GM19467 (cell line): ENCODE measurements around the gene CCND1.
"Not testable (repeated sequence)": the region's sequence is repeated elsewhere in the genome, so short reads cannot be mapped to it uniquely, and the experiment has no call there.

ENCODE experiments used
- ATAC-seq: cut with Tn5 transposase; IDR thresholded peaks from one replicate; pipeline ENCODE4 v1.9.1; 2021; ENCODE audit warnings: mild to moderate bottlenecking, moderate library complexity; ENCODE audit not compliant: unreplicated experiment

CCND1 gene

DNA sequence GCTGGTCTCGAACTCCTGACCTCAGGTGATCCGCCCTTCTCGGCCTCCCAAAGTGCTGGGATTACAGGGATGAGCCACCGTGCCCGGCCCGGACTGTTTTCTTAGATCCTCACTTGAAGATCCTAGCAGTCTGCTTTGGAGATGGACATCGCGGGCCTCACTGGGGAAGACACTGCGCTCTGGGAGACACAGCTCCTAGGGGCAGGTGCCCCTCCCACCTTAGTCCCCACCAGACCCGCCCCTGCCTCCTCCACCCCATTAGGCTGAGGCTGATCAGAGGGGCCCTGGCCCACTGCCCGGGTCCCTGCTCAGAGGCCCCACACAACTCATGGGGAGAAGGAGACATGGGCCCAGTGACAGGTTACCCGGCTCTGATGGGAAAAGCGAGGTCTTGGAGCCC, 45.5 kb downstream of the CCND1 start:
- ATAC-seq, result no peak

DNA sequence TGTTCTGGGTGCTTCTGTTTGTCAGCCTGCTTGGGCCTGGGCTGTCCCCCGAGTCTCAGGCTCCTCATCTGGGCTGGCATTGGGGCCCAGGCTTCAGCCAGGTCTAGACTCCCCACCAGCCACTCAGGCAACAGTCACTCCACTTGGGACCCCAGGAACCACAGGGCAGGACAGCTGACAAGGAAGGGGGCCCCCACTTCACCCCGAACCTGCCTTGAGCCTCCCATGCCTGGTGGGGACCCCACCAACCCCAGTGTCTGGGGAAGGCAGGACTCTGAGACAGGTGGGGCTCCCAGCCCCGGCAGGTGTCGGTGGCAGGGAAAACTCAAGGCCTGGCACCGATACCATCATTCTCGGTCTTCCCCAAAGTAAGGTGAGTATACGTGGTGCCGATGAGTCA, 45.9 kb downstream of the CCND1 start:
- ATAC-seq, result no peak

DNA sequence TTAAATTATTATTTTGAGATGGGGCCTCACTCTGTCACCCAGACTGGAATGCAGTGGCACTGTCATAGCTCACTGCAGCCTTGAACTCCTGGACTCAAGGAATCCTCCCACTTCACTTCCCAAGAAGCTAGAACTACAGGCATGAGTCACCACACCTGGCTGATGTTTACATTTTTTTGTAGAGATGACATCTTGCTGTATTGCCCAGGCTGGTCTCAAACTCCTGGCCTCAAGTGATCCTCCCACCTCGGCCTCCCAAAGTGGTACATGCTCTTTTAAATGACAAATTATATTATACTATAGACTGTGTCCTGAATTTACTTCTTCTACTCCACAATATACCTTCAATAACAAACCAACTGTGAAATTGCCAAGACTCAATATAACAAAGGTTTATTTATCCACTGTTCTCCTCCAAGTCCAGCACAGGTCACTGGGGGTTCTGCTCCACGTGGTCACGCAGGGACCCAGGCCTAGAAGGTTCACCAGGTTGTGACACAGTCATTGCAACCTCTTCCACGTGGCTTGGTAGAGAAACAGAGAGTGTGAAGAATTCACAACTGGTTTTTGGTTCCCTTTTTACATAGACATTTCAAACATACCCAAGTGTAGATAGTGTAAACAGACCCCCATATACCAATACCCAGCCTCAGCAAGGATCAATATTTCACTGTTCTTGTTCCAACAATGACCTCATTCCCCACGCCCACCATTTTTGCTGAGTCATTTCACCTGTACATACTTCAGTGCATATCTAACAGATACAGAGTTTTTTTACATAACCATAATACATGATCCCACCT, 47.2 kb downstream of the CCND1 start:
- ATAC-seq, result not testable (repeated sequence)

DNA sequence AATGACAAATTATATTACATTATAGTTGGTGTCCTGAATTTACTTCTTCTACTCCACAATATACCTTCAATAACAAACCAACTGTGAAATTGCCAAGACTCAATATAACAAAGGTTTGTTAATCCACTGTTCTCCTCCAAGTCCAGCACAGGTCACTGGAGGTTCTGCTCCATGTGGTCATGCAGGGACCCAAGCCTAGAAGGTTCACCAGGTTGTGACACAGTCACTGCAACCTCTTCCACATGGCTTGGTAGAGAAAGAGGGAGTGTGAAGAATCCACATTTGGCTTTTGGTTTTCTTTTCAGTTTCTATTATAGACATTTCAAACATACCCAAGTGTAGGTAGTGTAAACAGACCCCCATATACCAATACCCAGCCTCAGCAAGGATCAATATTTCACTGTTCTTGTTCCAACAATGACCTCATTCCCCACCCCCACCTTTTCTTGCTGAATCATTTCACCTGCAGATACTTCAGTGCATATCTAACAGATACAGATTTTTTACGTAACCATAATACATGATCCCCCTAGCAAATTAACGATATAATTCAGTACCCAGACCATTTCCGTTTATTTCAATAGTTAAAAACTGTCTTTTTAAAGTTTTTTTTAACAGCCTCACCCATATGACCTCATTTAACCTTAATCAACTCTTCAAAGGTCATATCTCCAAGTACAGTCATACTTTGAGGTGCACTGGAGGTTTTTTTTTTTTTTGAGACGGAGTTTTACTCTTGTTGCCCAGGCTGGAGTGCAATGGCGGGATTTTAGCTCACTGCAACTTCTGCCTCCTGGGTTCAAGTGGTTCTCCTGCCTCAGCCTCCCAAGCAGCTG, 48.7 kb downstream of the CCND1 start:
- no peak for ATAC-seq

DNA sequence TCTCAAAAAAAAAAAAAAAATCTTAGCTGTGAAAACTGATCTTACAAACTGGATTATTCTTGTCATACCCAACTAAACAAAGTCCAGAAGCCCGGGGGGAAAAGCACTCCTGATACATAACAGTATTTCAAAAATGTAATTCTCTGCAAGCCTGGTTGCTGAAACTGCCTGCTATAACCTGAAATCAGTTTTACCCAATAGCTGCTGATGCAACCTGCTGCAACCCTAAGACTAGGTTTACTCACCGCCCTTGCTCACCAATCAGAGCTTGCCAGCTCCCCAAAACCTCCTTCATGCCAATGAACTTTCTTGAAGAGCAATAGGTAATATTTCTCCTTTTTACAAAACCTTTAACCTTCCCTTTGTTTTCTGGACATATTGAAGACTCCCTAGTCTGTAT, 50.5 kb downstream of the CCND1 start:
- no peak for ATAC-seq

DNA sequence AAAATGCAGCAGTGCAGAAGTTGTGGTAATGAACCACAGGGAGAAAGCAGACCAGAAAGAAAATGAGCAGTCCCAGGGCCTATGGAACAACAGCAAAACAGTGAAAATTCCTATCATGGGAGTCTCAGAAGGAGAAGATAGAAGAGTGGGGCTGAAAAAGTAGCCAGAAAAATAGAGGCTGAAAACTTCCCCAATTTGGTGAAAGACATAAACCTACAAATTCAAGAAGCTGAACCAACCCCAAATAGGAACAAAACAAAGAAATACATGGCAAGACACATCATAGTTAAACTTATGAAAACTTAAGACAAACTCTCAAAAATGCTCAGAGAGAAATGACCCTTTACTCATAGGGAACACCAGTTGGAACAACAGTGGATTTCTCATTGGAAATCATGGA, 51.5 kb downstream of the CCND1 start:
- no peak for ATAC-seq

DNA sequence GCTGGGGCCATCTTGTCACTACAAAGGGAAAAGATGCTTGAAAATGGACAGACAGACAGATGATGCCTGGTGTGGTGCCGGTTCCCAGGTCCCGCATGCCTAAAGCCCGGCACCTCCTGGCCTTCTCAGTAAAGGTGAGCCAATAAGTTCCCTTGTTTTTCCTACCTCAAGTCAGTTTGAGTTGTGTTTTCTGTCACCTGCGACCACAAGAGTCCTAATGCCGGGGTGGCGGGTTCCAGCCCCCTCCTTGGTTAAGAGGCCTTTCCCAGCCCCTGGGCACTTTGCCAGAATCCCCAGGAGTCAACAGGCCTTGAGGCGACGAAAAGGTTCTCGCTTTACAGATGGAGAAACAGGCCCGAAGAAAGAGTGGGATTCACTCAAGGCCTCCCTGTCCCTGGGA, 53.8 kb downstream of the CCND1 start:
- ATAC-seq, result no peak

DNA sequence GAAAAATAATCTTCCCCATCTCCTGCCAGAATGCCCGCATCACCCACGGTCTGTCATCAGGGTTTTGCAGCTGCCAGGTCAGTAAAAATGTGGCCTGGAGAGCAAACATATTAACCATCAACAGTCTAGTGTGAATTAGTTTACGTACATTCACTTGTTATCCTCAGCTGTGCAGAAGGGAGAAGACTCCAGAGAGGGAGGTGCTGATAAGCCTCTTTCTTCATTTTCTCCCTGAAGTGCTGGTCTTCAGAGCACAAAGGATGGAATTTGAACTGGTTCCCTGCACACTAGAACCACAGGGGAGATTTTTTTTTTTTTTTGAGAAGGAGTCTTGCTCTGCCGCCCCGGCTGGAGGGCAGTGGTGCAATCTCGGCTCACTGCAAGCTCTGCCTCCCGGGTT, 54.6 kb downstream of the CCND1 start:
- ATAC-seq, result no peak

DNA sequence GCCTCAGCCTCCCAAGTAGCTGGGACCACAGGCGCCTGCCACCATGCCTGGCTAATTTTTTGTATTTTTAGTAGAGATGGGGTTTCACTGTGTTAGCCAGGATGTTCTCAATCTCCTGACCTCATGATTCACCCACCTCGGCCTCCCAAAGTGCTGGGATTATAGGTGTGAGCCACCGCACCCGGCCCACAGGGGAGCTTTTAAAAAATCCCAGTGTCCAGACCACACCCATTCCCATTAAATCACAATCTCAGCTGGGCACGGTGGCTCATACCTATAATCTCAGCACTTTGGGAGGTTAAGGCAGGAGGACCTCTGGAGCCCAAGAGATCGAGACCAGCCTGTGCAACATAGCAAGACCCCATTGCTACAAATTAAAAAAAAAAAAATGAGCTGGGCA, 55.0 kb downstream of the CCND1 start:
- ATAC-seq, result not testable (repeated sequence)

DNA sequence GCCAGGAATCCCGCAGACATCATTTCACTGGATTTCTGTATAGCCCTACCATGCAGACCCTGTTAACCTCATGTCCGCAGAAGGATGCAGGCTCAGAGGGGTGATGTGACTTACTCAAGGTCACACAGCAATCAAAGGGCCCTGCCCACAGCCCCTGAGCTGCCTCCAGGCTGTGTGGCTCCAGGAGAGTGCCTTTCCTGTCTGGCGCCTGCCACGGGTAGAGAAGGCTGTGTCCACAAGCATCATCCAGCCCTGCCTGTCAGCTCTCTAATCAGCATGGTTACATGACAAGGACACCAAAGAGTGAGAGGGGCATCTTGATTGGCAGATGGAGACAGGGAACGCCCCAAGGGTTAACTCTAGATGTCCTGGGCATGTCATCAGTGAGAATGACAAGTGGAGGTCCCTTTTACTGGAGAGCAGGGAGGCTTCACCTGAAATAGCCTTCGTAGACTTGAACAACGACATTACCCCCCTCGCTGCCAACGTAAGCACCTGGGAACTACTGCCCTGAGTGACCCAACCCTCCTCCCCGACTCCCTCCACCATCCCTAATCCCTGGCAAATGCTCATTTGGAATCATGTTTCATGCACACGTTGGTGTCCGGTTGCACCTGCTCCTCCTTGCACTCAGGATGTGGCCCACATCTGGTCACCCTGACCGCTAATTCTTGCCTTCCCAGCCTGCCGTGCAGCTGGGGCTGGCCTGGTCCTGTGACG, 56.0 kb downstream of the CCND1 start:
- no peak for ATAC-seq

DNA sequence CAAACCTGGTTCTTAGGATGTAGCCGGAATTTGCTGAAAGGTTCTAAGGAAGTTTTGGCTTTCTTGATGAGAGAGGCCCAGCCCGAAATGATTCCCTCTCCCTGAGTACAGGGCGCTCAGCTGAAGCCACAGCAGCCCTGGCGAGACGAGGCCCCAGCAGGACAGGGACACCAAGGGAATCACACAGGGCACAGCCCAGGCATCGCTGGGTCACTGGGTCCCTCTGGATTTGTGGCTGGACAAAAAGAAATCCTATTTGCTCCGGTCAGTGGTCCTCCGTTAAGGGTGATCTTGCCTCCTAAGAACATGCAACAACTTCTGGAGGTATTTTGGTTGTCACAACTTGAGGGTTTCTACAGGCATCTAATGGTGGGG, 56.5 kb downstream of the CCND1 start:
- no peak for ATAC-seq

DNA sequence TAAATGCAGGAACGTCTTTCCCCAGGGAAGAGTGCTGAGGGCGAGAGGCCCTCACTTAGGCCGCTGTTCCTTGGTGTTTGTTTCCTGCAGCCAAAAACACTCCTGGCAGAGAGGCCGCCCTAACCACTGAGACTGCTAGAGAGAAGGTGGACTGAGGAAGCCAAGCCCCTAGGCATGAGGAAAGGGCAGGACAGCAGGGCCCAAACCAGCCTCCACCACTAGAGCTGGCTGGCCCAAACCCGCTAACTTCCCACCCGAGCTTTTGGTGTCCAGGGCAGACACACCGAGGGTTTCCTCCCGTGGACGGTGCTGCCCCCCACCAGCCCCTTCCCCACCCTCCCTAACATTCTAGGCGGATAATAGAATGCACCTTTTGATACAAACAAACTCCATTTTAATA, 56.9 kb downstream of the CCND1 start:
- ATAC-seq, result no peak

DNA sequence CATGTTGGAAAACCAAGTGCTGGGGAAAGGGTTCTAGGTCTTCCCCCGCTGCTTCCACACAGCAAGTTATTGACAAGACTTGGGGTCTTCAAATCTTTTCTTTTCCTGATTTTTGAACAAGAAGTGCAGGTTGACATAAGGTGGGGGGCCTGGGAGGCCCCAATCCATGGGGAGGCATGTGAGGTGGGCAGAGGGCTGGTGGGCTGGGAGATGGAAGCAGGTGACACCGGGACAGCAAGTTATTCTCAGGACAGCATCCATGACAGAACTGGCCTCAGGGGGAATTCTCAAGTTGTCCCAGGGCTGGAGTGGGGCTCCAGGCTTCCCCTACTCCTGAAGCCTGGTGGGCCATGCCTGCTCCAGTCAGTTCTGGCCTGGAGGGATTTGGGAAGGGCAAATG, 57.4 kb downstream of the CCND1 start:
- no peak for ATAC-seq

DNA sequence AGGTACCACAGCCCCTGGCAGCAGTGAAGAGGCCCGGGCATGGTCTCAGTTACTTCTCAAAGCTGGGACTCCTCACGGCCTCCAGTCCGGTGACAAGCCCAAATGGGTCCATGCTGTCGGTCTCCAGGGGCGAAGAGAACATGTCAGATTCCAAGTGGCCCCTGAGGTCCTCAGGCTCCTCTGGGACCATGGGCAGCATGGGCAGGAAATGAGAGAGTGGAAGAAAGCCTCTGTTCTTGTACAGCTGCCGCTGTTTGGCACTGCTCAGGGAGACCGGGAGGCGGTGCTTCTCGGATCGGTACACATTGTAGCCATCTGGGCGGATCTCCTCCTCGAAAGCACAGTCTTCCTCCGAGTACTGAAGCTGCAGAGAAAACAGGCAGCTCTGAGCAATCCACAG, 58.3 kb downstream of the CCND1 start:
- no peak for ATAC-seq

DNA sequence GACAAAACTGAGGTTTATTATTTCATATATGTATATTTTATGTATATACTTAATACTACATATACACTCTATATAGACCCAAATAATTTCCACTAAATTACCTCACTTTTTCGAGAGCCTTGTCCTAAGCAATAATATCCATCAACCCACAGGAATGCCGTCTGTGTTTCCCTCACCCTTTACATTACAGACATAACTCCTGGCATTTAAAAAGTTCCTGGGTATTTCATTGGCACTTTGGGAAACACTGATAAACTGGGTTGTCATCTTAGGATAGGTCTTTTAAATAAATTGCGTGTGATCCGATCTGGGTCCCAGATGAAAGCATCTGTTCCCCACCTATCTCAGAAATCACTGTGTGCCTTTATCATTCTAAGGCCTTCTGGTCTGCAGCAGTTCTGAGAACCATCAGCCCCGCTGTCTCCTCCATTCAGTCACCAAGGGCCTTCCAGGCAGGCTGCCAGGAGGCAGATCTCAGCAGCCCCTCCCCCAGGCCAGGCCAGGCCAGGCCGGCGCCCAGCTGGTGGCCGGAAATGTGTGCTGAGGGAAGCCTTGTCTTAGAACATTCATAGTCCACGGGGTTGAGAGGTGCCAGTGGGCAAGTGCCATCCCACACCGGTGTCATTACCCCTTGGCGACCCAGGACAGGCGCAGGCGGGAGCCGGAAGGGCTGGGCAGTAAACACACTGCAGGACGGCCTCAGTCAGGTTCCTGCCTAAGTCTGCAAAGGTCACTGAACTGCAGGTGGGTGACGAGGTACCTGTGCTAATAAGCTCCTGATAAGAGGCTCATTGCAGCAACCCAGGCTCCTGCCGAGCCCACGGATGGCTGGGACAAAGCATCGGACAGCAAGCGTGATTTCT, 59.6 kb downstream of the CCND1 start:
- ATAC-seq, result no peak

DNA sequence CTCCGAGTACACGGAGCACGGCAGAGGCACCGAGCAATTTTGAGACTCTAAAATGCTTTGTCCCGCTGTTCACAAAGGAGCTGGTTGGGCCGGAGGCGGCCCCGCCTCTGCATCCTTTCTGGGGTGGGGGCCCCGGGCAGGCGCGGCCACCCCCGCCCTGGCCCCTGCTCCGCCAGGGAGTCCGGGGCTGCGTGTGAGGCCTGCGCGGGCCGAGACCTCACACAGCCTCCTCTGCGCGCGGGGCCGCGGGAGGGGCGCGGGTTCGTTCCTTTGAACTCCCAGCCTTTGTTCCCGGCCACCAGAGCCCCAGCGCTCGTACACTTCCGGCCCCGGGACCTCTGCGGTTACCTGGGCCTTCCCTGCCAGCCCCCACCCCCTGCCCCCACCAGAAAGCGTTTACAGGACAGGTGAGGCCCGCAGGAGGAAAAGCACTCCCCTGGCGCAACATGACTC, 61.3 kb downstream of the CCND1 start:
- ATAC-seq, result no peak

DNA sequence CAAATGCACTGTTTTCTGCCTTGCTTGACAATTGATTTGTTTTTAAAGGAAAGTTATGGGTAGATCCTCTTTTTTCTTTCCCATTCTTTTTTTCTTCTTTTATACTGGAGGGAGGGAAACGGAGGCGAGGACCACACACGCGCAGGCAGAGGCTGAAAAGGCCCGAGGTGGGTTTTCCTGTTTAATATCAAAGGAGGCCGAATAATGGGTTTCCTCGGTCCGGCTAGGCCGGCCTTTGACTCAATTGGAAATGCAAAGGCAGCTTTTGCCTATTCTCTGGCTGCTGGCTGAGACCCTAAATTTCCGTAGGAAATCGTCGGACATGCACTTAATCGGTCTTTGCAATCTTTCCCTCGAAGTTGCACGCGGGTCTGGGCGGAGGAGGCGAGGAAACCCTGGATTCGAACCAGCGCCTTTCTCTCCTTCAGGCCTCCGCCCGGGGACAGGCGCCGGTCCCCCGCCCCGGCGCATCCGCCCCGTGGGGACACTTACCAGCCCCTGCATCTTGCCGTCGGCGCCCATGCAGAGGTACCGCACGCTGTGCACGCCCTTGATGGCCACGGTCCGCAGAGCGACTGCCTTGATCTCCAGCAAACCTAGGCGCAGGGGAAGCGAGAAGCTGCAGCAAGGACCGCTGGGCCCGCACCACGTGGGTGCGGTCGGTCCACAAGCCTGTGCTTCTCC, 62.0 kb downstream of the CCND1 start:
- no peak for ATAC-seq

DNA sequence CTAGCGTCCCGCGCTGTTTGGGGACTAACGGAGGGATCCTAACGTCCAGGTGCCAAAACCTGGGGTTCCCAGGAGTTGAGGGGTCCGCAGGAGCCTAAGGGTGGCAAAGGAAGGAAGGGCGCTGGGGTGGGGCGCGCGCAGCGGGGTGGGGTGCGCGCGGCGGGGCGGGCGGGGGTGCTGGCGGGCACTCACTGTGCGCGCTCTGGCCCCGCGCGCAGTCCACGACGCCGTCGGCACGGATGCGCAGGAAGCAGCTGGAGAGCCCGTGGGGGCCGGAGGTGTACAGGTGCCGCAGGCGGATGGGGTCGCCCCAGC, 62.5 kb downstream of the CCND1 start:
- ATAC-seq, result no peak
